ENCODE data around the gene SPATA18. TPM values are rescaled to one million over a fixed set of nuclear protein-coding genes. Genes with fewer than 3 reads are reported as not detected.
"Not testable (repeated sequence)": the region's sequence is repeated elsewhere in the genome, so short reads cannot be mapped to it uniquely, and the experiment has no call there.

The SPATA18 gene
- total RNA-seq, 4 donors from 2014 or later = 3.0 to 11.2 (median 7.9) TPM

GRCh38 chr4:52071791-52072546, 20.9 kb downstream of the SPATA18 start:
- no peaks in the 10 kb centered on the region for H3K9me3 ChIP-seq
- no peak overlapping the region for H3K4me3 ChIP-seq
- peaks cover 0 to 6% (median 0%) of the 10 kb centered on the region in 4 donors for H3K4me1 ChIP-seq
- no peak overlapping the region for H3K27ac ChIP-seq
- DNase-seq = no peak
- intact Hi-C loops (cut with DNase I; ENCODE audit: low total_unique reads) (no loop called here), in situ Hi-C loops (cut with MboI; ENCODE audit: low pct_ligation_motif_present in 1 of 4, low pct_unique_long_range_greater_than_20kb in 1 of 4, low sequenced_read_pairs in 3 of 4) (loop anchor here in 1 of 4 donors (25.0 kb wide), 1 partner anchor 110 kb away; no protein-coding TSS in a partner anchor)
- TF ChIP-seq POLR2AphosphoS5 (IDR thresholded peaks at IDR 0.05) (no peak), CTCF (IDR thresholded peaks at IDR 0.05) (no peak), POLR2A (IDR thresholded peaks at IDR 0.05) (no peak), EP300 (IDR thresholded peaks at IDR 0.05; ENCODE audit: low read depth) (no peak)
- H3K36me3 ChIP-seq = no peaks in the 10 kb centered on the region
- peaks cover 4% of the 10 kb centered on the region for H3K27me3 ChIP-seq
- 66 to 75% methylated on average over 4 to 10 of the region's 10 CpGs for WGBS, 2 donors (ENCODE audit: low coverage in 1 of 2)

DNA sequence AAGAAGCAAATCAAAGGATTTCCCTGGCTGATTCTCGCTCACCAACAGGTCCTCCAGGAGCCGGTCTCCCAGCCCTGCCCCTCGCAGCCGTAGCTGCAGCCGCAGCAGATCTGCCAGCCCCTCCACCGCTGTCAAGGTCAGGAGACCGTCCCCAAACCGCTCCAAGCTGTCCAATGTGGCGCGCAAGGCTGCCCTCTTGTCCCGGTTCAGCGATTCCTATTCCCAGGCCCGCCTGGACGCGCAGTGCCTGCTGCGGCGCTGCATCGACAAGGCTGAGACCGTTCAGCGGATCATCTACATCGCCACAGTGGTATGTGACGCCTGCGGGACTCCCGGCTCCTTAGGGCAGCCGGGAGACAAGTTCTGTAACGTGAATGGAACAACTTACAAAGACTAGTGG, 25.6 kb downstream of the SPATA18 start:
- no peak for DNase-seq
- intact Hi-C loops (cut with DNase I; ENCODE audit: low total_unique reads) = no loop called here
- no peak for TF ChIP-seq POLR2A (IDR thresholded peaks at IDR 0.05)
- no peak for TF ChIP-seq CTCF (IDR thresholded peaks at IDR 0.05)
- TF ChIP-seq EP300 (IDR thresholded peaks at IDR 0.05; ENCODE audit: low read depth) = no peak
- WGBS, 2 donors (ENCODE audit: low coverage in 1 of 2) = 31 to 64% methylated on average over 2 to 26 of the region's 26 CpGs
- Histone ChIP-seq H3K27me3 (peaks cover 4% of the 10 kb centered on the region), H3K4me1 (peaks cover 0 to 6% (median 0%) of the 10 kb centered on the region in 4 donors), H3K27ac (no peak overlapping the region), H3K36me3 (no peaks in the 10 kb centered on the region), H3K4me3 (no peak overlapping the region), H3K9me3 (no peaks in the 10 kb centered on the region)
- in situ Hi-C loops (cut with MboI; ENCODE audit: low pct_ligation_motif_present in 1 of 4, low pct_unique_long_range_greater_than_20kb in 1 of 4, low sequenced_read_pairs in 3 of 4) = no loop called here

DNA sequence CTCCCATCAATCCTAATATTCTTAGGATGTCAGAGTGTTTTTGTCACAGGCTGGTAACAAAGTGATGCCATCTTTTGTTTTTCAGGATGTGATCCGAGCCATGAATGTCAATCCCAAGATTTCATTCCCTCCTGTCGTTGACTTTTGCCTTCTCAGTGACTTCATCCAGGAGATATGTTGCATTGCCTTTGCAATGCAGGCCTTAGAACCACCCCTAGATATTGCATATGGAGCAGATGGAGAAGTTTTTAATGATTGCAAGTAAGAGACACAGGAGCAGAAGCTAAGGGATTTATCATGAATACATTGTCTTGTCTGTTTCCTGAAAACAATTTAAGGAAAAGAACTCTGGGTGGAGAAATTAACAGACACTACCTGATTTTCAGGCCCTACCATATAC, 28.6 kb downstream of the SPATA18 start:
- Histone ChIP-seq H3K4me1 (no peaks in the 10 kb centered on the region), H3K27me3 (peaks cover 4% of the 10 kb centered on the region), H3K27ac (no peak overlapping the region), H3K9me3 (no peaks in the 10 kb centered on the region), H3K4me3 (no peak overlapping the region), H3K36me3 (no peaks in the 10 kb centered on the region)
- in situ Hi-C loops (cut with MboI; ENCODE audit: low pct_ligation_motif_present in 1 of 4, low pct_unique_long_range_greater_than_20kb in 1 of 4, low sequenced_read_pairs in 3 of 4) (no loop called here), intact Hi-C loops (cut with DNase I; ENCODE audit: low total_unique reads) (no loop called here)
- no peak for TF ChIP-seq CTCF (IDR thresholded peaks at IDR 0.05)
- no peak for TF ChIP-seq POLR2AphosphoS5 (IDR thresholded peaks at IDR 0.05)
- TF ChIP-seq EP300 (IDR thresholded peaks at IDR 0.05; ENCODE audit: low read depth) = no peak
- TF ChIP-seq POLR2A (IDR thresholded peaks at IDR 0.05) = no peak
- DNase-seq = no peak
- WGBS, 2 donors (ENCODE audit: low coverage in 1 of 2) = 79% methylated on average over 2 of the region's 2 CpGs; no CpG with 5 or more reads in 1 of the 2 donors

GRCh38 chr4:52081216-52081615, 30.1 kb downstream of the SPATA18 start:
- no peak for DNase-seq
- no peak overlapping the region for H3K27ac ChIP-seq

GRCh38 chr4:52086425-52086824, 35.3 kb downstream of the SPATA18 start:
- H3K4me3 ChIP-seq; H3K36me3 ChIP-seq; H3K27ac ChIP-seq; intact Hi-C loops (cut with DNase I; ENCODE audit: low total_unique reads); DNase-seq; H3K27me3 ChIP-seq; H3K9me3 ChIP-seq; in situ Hi-C loops (cut with MboI; ENCODE audit: low pct_ligation_motif_present in 1 of 4, low pct_unique_long_range_greater_than_20kb in 1 of 4, low sequenced_read_pairs in 3 of 4); H3K4me1 ChIP-seq: not testable (repeated sequence)
- 91% methylated on average over 1 of the region's 1 CpG; no CpG with 5 or more reads in 1 of the 2 donors for WGBS, 2 donors (ENCODE audit: low coverage in 1 of 2)

More at GRCh38 chr4:52081216-52081615, 30.1 kb downstream of the SPATA18 start:
- Histone ChIP-seq H3K4me3 (no peak overlapping the region), H3K36me3 (no peaks in the 10 kb centered on the region), H3K27me3 (peaks cover 1% of the 10 kb centered on the region), H3K4me1 (no peaks in the 10 kb centered on the region), H3K9me3 (no peaks in the 10 kb centered on the region)
- in situ Hi-C loops (cut with MboI; ENCODE audit: low pct_ligation_motif_present in 1 of 4, low pct_unique_long_range_greater_than_20kb in 1 of 4, low sequenced_read_pairs in 3 of 4) (no loop called here), intact Hi-C loops (cut with DNase I; ENCODE audit: low total_unique reads) (no loop called here)
- TF ChIP-seq CTCF (IDR thresholded peaks at IDR 0.05) = no peak
- no peak for TF ChIP-seq EP300 (IDR thresholded peaks at IDR 0.05; ENCODE audit: low read depth)
- TF ChIP-seq POLR2AphosphoS5 (IDR thresholded peaks at IDR 0.05) = no peak
- TF ChIP-seq POLR2A (IDR thresholded peaks at IDR 0.05) = no peak

All from transverse colon (tissue), 4 donors.